ENCODE results near the gene PLA2G6. TPM values are rescaled to one million over a fixed set of nuclear protein-coding genes. Genes with fewer than 3 reads are reported as not detected.

Gene PLA2G6
- total RNA-seq, 2 experiments from 2014 or later, result 48.8 to 50.2 TPM

- Mint-ChIP-seq H3K27me3 (peaks cover 28% of the 10 kb centered on the region), H3K9me3 (no peaks in the 10 kb centered on the region), H3K4me1 (ENCODE audit: low read depth) (no peaks in the 10 kb centered on the region), H3K36me3 (ENCODE audit: low read depth) (peaks cover 14% of the 10 kb centered on the region), H3K27ac (no peak overlapping the region), H3K4me3 (no peak overlapping the region)
- TF ChIP-seq CTCF (IDR thresholded peaks at IDR 0.05), result no peak
- H3K9me3 ChIP-seq (ENCODE audit: control insufficient read depth in 1 of 2, insufficient read depth in 1 of 2, low read length in 2 of 2), result no peaks in the 10 kb centered on the region
- no peak overlapping the region for H3K27ac ChIP-seq (ENCODE audit: low read depth in 1 of 2, low read length in 2 of 2)
- CTCF ChIA-PET, result no interaction called here
- H3K36me3 ChIP-seq (ENCODE audit: insufficient read depth, low read length), result no peaks in the 10 kb centered on the region
- intact Hi-C loops (cut with DNase I, micrococcal nuclease), result no loop called here
- POLR2A ChIA-PET, result no interaction called here
- DNase-seq, result no peak
- ATAC-seq (ENCODE audit: poor library complexity), result no peak
- H3K4me3 ChIP-seq (ENCODE audit: low read length), result no peak overlapping the region
- no peaks in the 10 kb centered on the region for H3K4me1 ChIP-seq (ENCODE audit: insufficient read depth, low read length)
- H3K27me3 ChIP-seq (ENCODE audit: control insufficient read depth in 1 of 2, insufficient read depth in 2 of 2, low read length in 2 of 2), result peaks cover 6 to 11% of the 10 kb centered on the region in 2 experiments
Observed at GRCh38 chr22:38088629-38089473, 92.8 kb downstream of the PLA2G6 start.

GRCh38 chr22:38087855-38088254 is 93.8 kb downstream of the PLA2G6 start:
- POLR2A ChIA-PET, result no interaction called here
- H3K4me3 ChIP-seq (ENCODE audit: low read length), result no peak overlapping the region
- H3K9me3 ChIP-seq (ENCODE audit: control insufficient read depth in 1 of 2, insufficient read depth in 1 of 2, low read length in 2 of 2), result no peaks in the 10 kb centered on the region
- no peak overlapping the region for H3K4me3 Mint-ChIP-seq
- H3K4me1 Mint-ChIP-seq (ENCODE audit: low read depth), result no peaks in the 10 kb centered on the region
- H3K27me3 Mint-ChIP-seq, result peaks cover 33% of the 10 kb centered on the region
- DNase-seq (no peak), ATAC-seq (ENCODE audit: poor library complexity) (no peak)
- peaks cover 4% of the 10 kb centered on the region for H3K36me3 Mint-ChIP-seq (ENCODE audit: low read depth)
- H3K4me1 ChIP-seq (ENCODE audit: insufficient read depth, low read length), result no peaks in the 10 kb centered on the region
- intact Hi-C loops (cut with DNase I, micrococcal nuclease), result no loop called here
- H3K9me3 Mint-ChIP-seq, result no peaks in the 10 kb centered on the region
- H3K27ac ChIP-seq (ENCODE audit: low read depth in 1 of 2, low read length in 2 of 2), result no peak overlapping the region
- no peak for TF ChIP-seq CTCF (IDR thresholded peaks at IDR 0.05)
- no peak overlapping the region for H3K27ac Mint-ChIP-seq
- no peaks in the 10 kb centered on the region for H3K36me3 ChIP-seq (ENCODE audit: insufficient read depth, low read length)
- CTCF ChIA-PET, result no interaction called here
- H3K27me3 ChIP-seq (ENCODE audit: control insufficient read depth in 1 of 2, insufficient read depth in 2 of 2, low read length in 2 of 2), result peaks cover 13 to 20% of the 10 kb centered on the region in 2 experiments

- intact Hi-C loops (cut with DNase I, micrococcal nuclease), result no loop called here
- TF ChIP-seq CTCF (IDR thresholded peaks at IDR 0.05), result no peak
- POLR2A ChIA-PET, result no interaction called here
- H3K4me1 ChIP-seq (ENCODE audit: insufficient read depth, low read length), result peaks cover 7% of the 10 kb centered on the region
- H3K9me3 Mint-ChIP-seq, result no peaks in the 10 kb centered on the region
- ATAC-seq (ENCODE audit: poor library complexity) (no peak), DNase-seq (no peak)
- no peaks in the 10 kb centered on the region for H3K4me1 Mint-ChIP-seq (ENCODE audit: low read depth)
- H3K36me3 ChIP-seq (ENCODE audit: insufficient read depth, low read length), result no peaks in the 10 kb centered on the region
- peaks cover 20 to 29% of the 10 kb centered on the region in 2 experiments for H3K27me3 ChIP-seq (ENCODE audit: control insufficient read depth in 1 of 2, insufficient read depth in 2 of 2, low read length in 2 of 2)
- no peak overlapping the region for H3K27ac Mint-ChIP-seq
- CTCF ChIA-PET, result no interaction called here
- H3K4me3 Mint-ChIP-seq, result no peak overlapping the region
- peaks cover 0 to 6% of the 10 kb centered on the region in 2 experiments for H3K9me3 ChIP-seq (ENCODE audit: control insufficient read depth in 1 of 2, insufficient read depth in 1 of 2, low read length in 2 of 2)
- H3K36me3 Mint-ChIP-seq (ENCODE audit: low read depth), result peaks cover 4% of the 10 kb centered on the region
- no peak overlapping the region for H3K4me3 ChIP-seq (ENCODE audit: low read length)
- H3K27me3 Mint-ChIP-seq, result peaks cover 35% of the 10 kb centered on the region
- no peak overlapping the region for H3K27ac ChIP-seq (ENCODE audit: low read depth in 1 of 2, low read length in 2 of 2)
Observed at GRCh38 chr22:38086942-38087341, 94.7 kb downstream of the PLA2G6 start.

Data from CD4-positive, alpha-beta T cell (primary cell).